Neuronal stem cell (in vitro differentiated cells): ENCODE results near the gene OTOG.

Experiments
- DNase-seq: peaks from one replicate; pipeline ENCODE4 v3.0.0-alpha.2; 2013; ENCODE audit warnings: low spot score
- H2AFZ ChIP-seq: one replicate; pipeline ENCODE4 v1.6.1; 2013; ENCODE audit warnings: mild to moderate bottlenecking, low read length, inconsistent platforms
- H2AK5ac ChIP-seq: 2 replicates; pipeline ENCODE4 v1.6.1; 2013; ENCODE audit warnings: low read depth, mild to moderate bottlenecking, inconsistent platforms, low read length, moderate library complexity, mixed read lengths
- H2BK120ac ChIP-seq: 2 replicates; pipeline ENCODE4 v1.6.1; 2013; ENCODE audit warnings: low read depth, mild to moderate bottlenecking, inconsistent platforms, low read length, moderate library complexity, mixed read lengths
- H2BK12ac ChIP-seq: one replicate; pipeline ENCODE4 v1.6.1; 2013; ENCODE audit warnings: low read length, inconsistent platforms
- H2BK15ac ChIP-seq: 2 replicates; pipeline ENCODE4 v1.6.1; 2013; ENCODE audit warnings: mild to moderate bottlenecking, low read length, inconsistent platforms, mixed read lengths
- H2BK5ac ChIP-seq: one replicate; pipeline ENCODE4 v1.6.1; 2013; ENCODE audit warnings: inconsistent platforms, mild to moderate bottlenecking, low read length, moderate library complexity
- H3K14ac ChIP-seq: one replicate; pipeline ENCODE4 v1.6.1; 2013; ENCODE audit warnings: low read length, inconsistent platforms
- H3K18ac ChIP-seq: 2 replicates; pipeline ENCODE4 v1.6.1; 2013; ENCODE audit warnings: low read length, inconsistent platforms
- H3K23ac ChIP-seq: 2 replicates; pipeline ENCODE4 v1.6.1; 2013; ENCODE audit warnings: low read depth, mild to moderate bottlenecking, mixed read lengths, low read length, inconsistent platforms; ENCODE audit not compliant: poor library complexity
- H3K27ac ChIP-seq: replicated peaks from 3 replicates; pipeline ENCODE4 v1.5.1; 2013; ENCODE audit warnings: low read length, inconsistent platforms
- H3K27me3 ChIP-seq, 3 experiments: 2 replicates each; pipeline ENCODE4 v1.6.1; 2013; ENCODE audit warnings: low read length in 3 of 3, mild to moderate bottlenecking in 2 of 3, inconsistent platforms in 1 of 3, low read depth in 1 of 3, mixed read lengths in 1 of 3, moderate library complexity in 1 of 3; ENCODE audit not compliant: control insufficient read depth in 3 of 3, insufficient read depth in 3 of 3
- H3K36me3 ChIP-seq, 2 donors: replicated peaks in 1 of 2; 2 replicates each; pipeline ENCODE4 v1.6.1; 2013; ENCODE audit warnings: low read length in 2 of 2; ENCODE audit not compliant: control insufficient read depth in 2 of 2, insufficient read depth in 2 of 2
- H3K4ac ChIP-seq: 2 replicates; pipeline ENCODE4 v1.6.1; 2013; ENCODE audit warnings: inconsistent platforms, mild to moderate bottlenecking, low read length, moderate library complexity
- H3K4me1 ChIP-seq, 2 donors: 1 replicate in 1 of 2; 2 replicates in 1 of 2; pipeline ENCODE4 v1.6.1; 2013; ENCODE audit warnings: low read length in 2 of 2, low read depth in 1 of 2; ENCODE audit not compliant: control insufficient read depth in 2 of 2, insufficient read depth in 1 of 2
- H3K4me2 ChIP-seq: one replicate; pipeline ENCODE4 v1.6.1; 2013; ENCODE audit warnings: mild to moderate bottlenecking, low read length, inconsistent platforms; ENCODE audit not compliant: insufficient read depth, poor library complexity, severe bottlenecking
- H3K4me3 ChIP-seq, 2 donors: 2 replicates each; pipeline ENCODE4 v1.5.1; 2013; ENCODE audit warnings: low read length in 2 of 2, mild to moderate bottlenecking in 2 of 2, inconsistent platforms in 1 of 2, moderate library complexity in 1 of 2
- H3K79me1 ChIP-seq: one replicate; pipeline ENCODE4 v1.6.1; 2013; ENCODE audit warnings: low read depth, mild to moderate bottlenecking, inconsistent platforms, low read length, moderate library complexity
- H3K9ac ChIP-seq: one replicate; pipeline ENCODE4 v1.6.1; 2013; ENCODE audit warnings: mild to moderate bottlenecking, low read depth, low read length, inconsistent platforms; ENCODE audit not compliant: poor library complexity
- H3K9me3 ChIP-seq, 2 donors: replicated peaks in 1 of 2; 2 replicates each; pipeline versions ENCODE3 to v1.6.1; 2013; ENCODE audit warnings: low read length in 2 of 2, mild to moderate bottlenecking in 2 of 2, inconsistent platforms in 1 of 2, low read depth in 1 of 2, mixed read lengths in 1 of 2, moderate library complexity in 1 of 2; ENCODE audit not compliant: control insufficient read depth in 2 of 2, insufficient read depth in 1 of 2
- H4K8ac ChIP-seq: one replicate; pipeline ENCODE4 v1.6.1; 2013; ENCODE audit warnings: low read depth, mild to moderate bottlenecking, inconsistent platforms, low read length, moderate library complexity
- H4K91ac ChIP-seq: one replicate; pipeline ENCODE4 v1.6.1; 2013; ENCODE audit warnings: low read length, low read depth, mild to moderate bottlenecking, inconsistent platforms; ENCODE audit not compliant: poor library complexity
- WGBS, 2 donors: extraction: QIAGEN DNeasy Blood & Tissue Kit; methylation state at CpG; one replicate each; pipeline ENCODE4 v1.1.7; 2013; ENCODE audit warnings: missing lambda C conversion rate in 2 of 2, mixed read lengths in 1 of 2; ENCODE audit not compliant: insufficient read length in 2 of 2, insufficient replicate concordance in 1 of 2; ENCODE audit errors: extremely low coverage in 2 of 2; 5-methylcytosine and 5-hydroxymethylcytosine counted together

The OTOG gene

DNA sequence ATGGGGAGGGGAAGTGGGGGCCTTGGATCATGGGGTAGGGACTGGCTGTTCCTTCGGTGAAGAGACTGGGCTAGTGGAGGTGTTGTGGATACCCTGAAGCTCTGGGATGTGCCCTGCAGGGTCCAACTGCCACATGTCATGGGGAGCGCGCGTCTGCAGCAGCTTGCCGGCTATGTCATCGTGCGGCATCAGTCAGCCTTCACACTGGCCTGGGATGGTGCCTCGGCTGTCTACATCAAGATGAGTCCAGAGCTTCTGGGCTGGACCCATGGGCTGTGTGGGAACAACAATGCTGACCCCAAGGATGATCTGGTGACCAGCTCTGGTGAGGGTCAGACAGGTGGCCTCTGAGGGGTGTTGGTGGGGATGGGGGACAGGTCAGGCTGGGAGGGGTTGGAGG, 9.9 kb downstream of the OTOG start:
- H4K91ac ChIP-seq, result no peak overlapping the region
- WGBS, 2 donors, result no CpG with 5 or more reads among the region's 8 CpGs
- no peak overlapping the region for H3K14ac ChIP-seq

GRCh38 chr11:17558025-17558780, 11.1 kb downstream of the OTOG start:
- Histone ChIP-seq H3K4me3 (no peak overlapping the region), H3K27me3 (peaks cover 0 to 6% (median 0%) of the 10 kb centered on the region in 3 experiments), H3K27ac (no peak overlapping the region), H3K79me1 (no peaks in the 10 kb centered on the region), H3K14ac (peak overlapping the region; percentile 67), H2BK12ac (no peak overlapping the region), H3K4me1 (no peaks in the 10 kb centered on the region), H2BK5ac (no peak overlapping the region), H4K8ac (no peak overlapping the region), H3K4ac (no peak overlapping the region), H3K9me3 (no peaks in the 10 kb centered on the region), H2BK15ac (peak overlapping the region; percentile 2), H3K18ac (peak overlapping the region; percentile 46), H2AFZ (no peak overlapping the region), H2AK5ac (peak overlapping the region; percentile 15), H2BK120ac (peak overlapping the region; percentile 30), H3K4me2 (no peak overlapping the region), H3K9ac (no peak overlapping the region), H4K91ac (no peak overlapping the region), H3K23ac (peak overlapping the region; percentile 52), H3K36me3 (no peaks in the 10 kb centered on the region)
- no peak for DNase-seq
- no CpG with 5 or more reads among the region's 15 CpGs for WGBS, 2 donors

More for the DNA sequence above, 9.9 kb downstream of the OTOG start:
- Histone ChIP-seq H4K8ac (no peak overlapping the region), H3K4me2 (no peak overlapping the region), H3K9ac (no peak overlapping the region), H3K79me1 (no peaks in the 10 kb centered on the region), H3K36me3 (no peaks in the 10 kb centered on the region), H3K9me3 (no peaks in the 10 kb centered on the region), H3K4ac (no peak overlapping the region), H3K4me3 (no peak overlapping the region), H3K23ac (no peak overlapping the region), H2BK15ac (no peak overlapping the region), H2BK120ac (no peak overlapping the region), H3K4me1 (peaks cover 0 to under 1% of the 10 kb centered on the region in 2 donors), H2AK5ac (no peak overlapping the region), H2AFZ (no peak overlapping the region), H3K27ac (no peak overlapping the region), H2BK12ac (no peak overlapping the region), H3K18ac (no peak overlapping the region), H3K27me3 (peaks cover 0 to 9% (median 0%) of the 10 kb centered on the region in 3 experiments), H2BK5ac (no peak overlapping the region)
- DNase-seq, result no peak

DNA sequence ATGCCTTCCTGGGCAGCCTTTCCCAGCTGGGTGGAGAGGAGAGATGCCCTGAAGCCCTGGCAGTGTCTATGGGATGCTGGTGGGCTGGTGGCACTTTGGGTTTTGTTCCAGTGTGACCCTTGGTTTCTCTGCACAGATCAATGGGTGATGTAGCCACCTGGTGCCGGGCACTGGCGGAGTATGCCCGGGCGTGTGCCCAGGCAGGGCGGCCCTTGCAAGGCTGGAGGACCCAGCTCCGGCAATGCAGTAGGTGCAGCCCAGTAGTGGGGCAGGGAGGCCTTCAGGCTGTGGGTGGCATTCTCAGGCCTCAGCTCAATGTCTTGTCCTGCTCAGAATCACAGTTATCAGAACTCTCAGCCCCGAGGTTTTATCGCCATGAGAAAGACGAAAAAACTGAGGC, 11.9 kb downstream of the OTOG start:
- DNase-seq, result no peak
- no peak overlapping the region for H2BK15ac ChIP-seq
- H3K18ac ChIP-seq, result peak overlapping the region; percentile 63
- no peak overlapping the region for H3K9ac ChIP-seq
- no peak overlapping the region for H3K4ac ChIP-seq
- H2BK120ac ChIP-seq, result no peak overlapping the region
- H4K8ac ChIP-seq, result no peak overlapping the region
- no peak overlapping the region for H2BK5ac ChIP-seq
- H2AK5ac ChIP-seq, result peak overlapping the region; percentile 14
- H3K4me3 ChIP-seq, result no peak overlapping the region
- H3K79me1 ChIP-seq, result no peaks in the 10 kb centered on the region
- H2AFZ ChIP-seq, result no peak overlapping the region
- H3K4me1 ChIP-seq, result no peaks in the 10 kb centered on the region
- no peak overlapping the region for H2BK12ac ChIP-seq
- H4K91ac ChIP-seq, result no peak overlapping the region
- H3K9me3 ChIP-seq, result no peaks in the 10 kb centered on the region
- no peak overlapping the region for H3K27ac ChIP-seq
- H3K36me3 ChIP-seq, result no peaks in the 10 kb centered on the region
- H3K27me3 ChIP-seq, result peaks cover 0 to 6% (median 0%) of the 10 kb centered on the region in 3 experiments
- no peak overlapping the region for H3K4me2 ChIP-seq
- no peak overlapping the region for H3K23ac ChIP-seq
- no peak overlapping the region for H3K14ac ChIP-seq
- no CpG with 5 or more reads among the region's 9 CpGs for WGBS, 2 donors

DNA sequence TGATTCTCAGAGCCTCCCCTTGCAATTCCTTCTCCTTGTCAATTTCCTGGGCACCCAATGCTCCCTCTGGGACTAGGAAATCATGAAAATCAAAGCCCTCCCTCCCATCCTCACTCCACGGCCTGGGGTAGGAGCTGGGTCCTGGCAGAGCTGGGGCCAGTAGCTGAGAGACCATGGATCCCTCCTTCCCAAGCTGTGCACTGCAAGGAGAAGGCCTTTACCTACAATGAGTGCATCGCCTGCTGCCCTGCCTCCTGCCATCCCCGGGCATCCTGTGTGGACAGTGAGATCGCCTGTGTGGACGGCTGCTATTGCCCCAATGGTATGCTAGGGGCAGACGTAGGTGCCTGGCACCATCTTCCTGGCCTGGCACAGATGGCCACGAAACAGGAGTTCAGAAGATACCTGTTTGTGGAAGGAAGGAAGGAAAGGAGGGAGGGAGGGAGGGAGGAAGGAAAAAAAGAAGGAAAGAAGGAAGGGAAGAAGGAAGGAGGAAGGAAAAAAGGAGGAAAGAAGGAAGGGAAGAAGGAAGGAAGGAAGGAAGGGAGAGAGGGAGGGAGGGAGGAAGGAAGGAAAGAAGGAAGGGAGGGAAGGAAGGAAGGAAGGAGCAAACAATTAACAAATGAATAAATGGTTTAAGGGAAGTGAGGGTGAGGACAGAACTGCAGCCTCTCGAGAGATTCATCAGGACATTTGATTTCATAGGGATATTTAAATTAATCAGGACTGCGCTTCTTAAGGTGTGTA, 12.5 kb downstream of the OTOG start:
- no peaks in the 10 kb centered on the region for H3K9me3 ChIP-seq
- H2BK5ac ChIP-seq, result no peak overlapping the region
- no peak overlapping the region for H2AK5ac ChIP-seq
- DNase-seq, result no peak
- no peak overlapping the region for H3K4me2 ChIP-seq
- no CpG with 5 or more reads among the region's 9 CpGs for whole genome bisulfite sequencing, 2 donors
- no peak overlapping the region for H3K27ac ChIP-seq
- no peak overlapping the region for H4K8ac ChIP-seq
- no peak overlapping the region for H2AFZ ChIP-seq
- peak overlapping the region; percentile 70 for H3K18ac ChIP-seq
- H4K91ac ChIP-seq, result no peak overlapping the region
- H3K4me1 ChIP-seq, result no peaks in the 10 kb centered on the region
- H3K36me3 ChIP-seq, result no peaks in the 10 kb centered on the region
- no peak overlapping the region for H2BK15ac ChIP-seq
- H2BK120ac ChIP-seq, result no peak overlapping the region
- H3K23ac ChIP-seq, result peak overlapping the region; percentile 82
- no peak overlapping the region for H3K4ac ChIP-seq
- H3K4me3 ChIP-seq, result no peak overlapping the region
- H2BK12ac ChIP-seq, result no peak overlapping the region
- H3K27me3 ChIP-seq, result peaks cover 0 to 6% (median 0%) of the 10 kb centered on the region in 3 experiments
- H3K9ac ChIP-seq, result peak overlapping the region; percentile 51
- H3K79me1 ChIP-seq, result no peaks in the 10 kb centered on the region
- H3K14ac ChIP-seq, result peak overlapping the region; percentile 90
